ENCODE results near the gene RSAD2.
"Not testable (repeated sequence)": the region's sequence is repeated elsewhere in the genome, so short reads cannot be mapped to it uniquely, and the experiment has no call there.

Gene RSAD2, protein sequence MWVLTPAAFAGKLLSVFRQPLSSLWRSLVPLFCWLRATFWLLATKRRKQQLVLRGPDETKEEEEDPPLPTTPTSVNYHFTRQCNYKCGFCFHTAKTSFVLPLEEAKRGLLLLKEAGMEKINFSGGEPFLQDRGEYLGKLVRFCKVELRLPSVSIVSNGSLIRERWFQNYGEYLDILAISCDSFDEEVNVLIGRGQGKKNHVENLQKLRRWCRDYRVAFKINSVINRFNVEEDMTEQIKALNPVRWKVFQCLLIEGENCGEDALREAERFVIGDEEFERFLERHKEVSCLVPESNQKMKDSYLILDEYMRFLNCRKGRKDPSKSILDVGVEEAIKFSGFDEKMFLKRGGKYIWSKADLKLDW

GRCh38 chr2:6877402-6878304 is at the start of gene RSAD2:
RSAD2 (plus strand) TSS chr2:6877777; CDS start chr2:6877801, 24 bp downstream.
- peak; percentile 64 for DNase-seq

DNA sequence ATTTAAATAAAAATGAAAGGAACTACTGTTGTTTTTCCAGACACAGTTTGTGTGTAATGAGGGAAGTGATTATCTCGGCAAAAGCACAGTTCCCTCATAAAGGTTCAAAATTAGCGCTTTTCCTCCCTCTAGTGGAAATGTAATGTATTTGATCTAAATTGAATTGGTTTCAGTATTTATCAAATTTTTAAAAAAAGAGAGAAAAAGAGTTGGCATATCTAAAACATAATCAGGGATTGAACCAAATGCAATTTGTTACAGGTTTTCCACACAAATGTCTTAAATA is 49.3 kb upstream of the RSAD2 start:
- peak; percentile 17 for DNase-seq

DNA sequence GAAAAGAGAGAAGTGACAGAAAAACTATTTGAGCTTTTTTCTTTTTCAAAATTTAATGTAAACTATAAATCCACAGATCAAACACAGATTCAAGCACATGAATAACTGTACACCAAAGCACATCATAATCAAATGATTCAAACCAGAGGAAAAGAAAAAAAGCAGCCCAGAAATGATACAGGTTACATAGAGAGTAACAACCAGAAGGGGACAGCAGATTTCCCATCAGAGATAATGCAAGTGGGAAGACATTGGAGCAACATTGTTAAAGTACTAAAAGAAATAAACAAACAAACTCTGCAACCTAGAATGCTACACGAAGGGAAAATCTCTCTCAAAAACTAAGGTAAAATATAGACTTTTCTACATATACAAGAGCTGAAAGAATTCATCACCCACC is 46.3 kb upstream of the RSAD2 start:
- DNase-seq: no peak

GRCh38 chr2:6832596-6833299 is 44.8 kb upstream of the RSAD2 start:
- no peak for DNase-seq

GRCh38 chr2:6833300-6833604 is 44.3 kb upstream of the RSAD2 start:
- no peak for DNase-seq

- DNase-seq: no peak
Observed at GRCh38 chr2:6834163-6834562, 43.4 kb upstream of the RSAD2 start.

GRCh38 chr2:6835467-6835866 is 42.1 kb upstream of the RSAD2 start:
- no peak for DNase-seq

DNA sequence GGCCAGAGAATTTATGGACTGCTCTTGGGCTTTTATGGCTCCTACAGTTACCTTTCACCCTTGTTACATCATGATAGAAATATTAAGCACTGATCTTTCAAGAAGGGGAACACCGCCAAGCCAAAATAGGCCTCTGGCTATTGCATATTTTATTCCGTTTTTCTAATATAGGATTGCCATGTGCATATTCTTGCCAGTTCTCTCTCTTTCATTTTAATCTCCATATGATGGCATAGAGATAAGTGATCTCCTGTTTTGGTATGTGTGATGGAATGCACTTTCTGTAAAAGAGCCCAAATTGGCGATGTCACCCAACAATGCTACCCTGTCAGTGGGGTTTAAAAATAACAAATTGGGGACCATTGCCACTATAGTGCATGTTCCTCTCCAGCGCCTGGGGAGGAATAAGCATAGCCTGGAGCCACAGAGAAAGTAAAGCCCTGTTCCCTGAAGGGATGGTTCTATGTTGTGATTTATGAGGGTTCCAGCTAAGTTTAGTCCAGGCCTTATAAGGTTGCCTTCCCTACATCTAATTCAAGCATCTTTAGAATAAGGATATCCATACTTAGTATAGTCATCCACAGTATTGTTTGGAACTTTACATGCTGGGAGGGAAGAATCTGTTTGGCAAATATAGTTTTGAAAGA is 38.8 kb upstream of the RSAD2 start:
- DNase-seq: no peak

- no peak for DNase-seq
Observed at GRCh38 chr2:6841537-6842287, 35.9 kb upstream of the RSAD2 start.

DNA sequence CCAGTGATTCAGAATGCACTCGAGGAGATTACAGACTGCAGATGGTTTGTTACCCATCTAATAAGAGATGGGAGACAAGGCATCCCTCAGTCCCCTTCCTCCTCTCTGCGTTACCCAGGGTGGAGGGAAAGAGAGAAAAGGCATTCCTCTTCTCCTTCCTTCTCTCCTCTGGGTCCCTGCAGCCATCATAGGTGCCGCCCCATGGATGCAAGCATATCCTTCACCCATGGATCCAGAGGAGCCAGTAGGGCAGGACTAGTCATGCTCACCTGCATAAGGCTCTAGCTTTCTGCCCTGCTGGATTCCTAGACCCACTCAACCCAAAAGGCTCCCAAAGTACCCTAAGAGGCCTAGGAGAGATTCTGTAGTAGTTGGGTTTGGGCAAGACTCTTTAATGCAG is 32.3 kb upstream of the RSAD2 start:
- peak; percentile 18 for DNase-seq

DNA sequence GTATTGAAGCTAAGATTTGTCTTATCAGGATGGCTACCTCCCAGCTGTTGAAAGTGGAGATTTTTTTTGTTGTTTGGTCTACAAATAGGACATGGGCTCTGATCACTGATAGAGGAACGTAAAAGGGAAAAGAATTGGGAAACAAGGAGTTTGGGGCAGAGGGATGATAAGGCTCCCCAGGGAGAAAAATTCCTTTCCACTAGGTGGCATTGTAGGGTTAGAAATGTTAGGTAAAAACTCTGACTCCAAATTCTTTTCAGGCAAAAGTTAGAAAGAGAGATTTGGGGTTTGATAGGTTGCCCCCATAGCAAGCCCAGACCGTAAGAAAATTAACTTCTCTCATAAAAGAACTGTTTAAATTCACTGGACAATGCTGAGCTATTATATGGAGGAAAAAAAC is 31.7 kb upstream of the RSAD2 start:
- no peak for DNase-seq

DNA sequence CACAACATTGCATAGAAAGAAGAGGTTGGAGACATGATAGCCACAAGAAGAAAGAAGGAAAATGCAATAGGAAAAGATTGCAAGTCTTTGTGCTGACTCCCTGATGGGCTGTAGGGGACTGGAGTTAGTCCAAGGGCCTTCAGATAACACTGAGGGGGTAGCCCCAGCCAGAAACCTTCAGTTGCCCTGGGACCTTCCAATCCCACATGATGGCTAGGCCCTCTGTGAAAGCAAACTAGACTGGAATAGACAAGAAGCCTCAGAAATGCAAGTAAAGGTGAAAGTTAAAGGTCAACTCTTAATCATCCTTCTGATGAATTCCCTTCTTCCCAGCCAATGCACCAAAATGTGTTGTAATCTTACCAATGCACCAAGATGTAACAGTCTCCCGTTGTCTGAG is 31.0 kb upstream of the RSAD2 start:
- DNase-seq: no peak

- no peak for DNase-seq
Observed at GRCh38 chr2:6846967-6847681, 30.5 kb upstream of the RSAD2 start.

GRCh38 chr2:6852195-6852594 is 25.4 kb upstream of the RSAD2 start:
- no peak for DNase-seq

- no peak for DNase-seq
Observed at GRCh38 chr2:6854416-6854815, 23.2 kb upstream of the RSAD2 start.

DNA sequence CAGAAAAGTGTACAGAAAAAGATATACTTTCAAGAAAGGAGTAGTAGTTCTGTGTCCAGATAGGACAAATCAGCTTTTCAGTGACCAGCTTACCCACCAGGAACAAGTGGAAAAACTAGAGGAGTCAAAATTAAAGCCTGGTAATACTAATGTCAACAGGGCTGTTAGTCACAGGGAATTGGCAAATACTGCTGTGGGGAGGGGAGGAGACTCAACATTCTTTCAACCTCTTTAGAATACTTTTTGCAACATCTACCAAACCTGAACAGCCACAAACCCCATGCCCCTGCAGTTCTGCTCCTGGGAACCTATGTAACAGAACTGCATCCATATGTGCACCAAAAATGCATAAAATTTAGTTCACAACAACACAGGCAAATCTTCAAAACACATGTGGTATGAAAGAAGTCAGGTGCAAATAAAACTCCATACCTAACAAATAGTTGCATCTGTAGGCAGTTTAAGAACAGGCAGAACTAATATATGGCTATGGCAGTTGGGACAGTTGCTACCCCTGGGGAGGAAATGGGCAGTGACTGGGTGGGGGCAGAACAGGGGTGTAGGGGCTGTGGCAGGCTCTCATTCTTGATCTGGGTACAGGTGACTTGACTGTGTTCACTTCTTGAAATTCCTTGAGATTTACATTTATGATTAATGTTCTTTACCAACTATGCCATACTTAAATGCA is 21.6 kb upstream of the RSAD2 start:
- DNase-seq: no peak

- no peak for DNase-seq
Observed at GRCh38 chr2:6856548-6856920, 21.0 kb upstream of the RSAD2 start.

GRCh38 chr2:6858466-6859027 is 19.0 kb upstream of the RSAD2 start:
- DNase-seq: not testable (repeated sequence)

DNA sequence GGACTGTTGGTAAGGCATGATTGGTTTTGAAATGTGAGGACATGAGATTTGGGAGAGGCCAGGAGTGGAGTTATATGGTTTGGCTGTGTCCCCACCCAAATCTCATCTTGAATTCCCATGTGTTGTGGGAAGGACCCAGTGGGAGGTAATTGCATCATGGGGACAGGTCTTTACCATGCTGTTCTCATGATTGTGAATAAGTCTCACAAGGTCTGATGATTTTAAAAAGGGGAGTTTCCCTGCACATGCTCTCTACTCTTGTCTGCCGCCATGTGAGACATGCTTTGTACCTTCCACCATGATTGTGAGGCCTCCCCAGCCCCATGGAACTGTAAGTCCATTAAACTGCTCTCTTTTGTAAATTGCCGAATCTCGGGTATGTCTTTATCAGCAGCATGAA is 17.3 kb upstream of the RSAD2 start:
- no peak for DNase-seq

DNA sequence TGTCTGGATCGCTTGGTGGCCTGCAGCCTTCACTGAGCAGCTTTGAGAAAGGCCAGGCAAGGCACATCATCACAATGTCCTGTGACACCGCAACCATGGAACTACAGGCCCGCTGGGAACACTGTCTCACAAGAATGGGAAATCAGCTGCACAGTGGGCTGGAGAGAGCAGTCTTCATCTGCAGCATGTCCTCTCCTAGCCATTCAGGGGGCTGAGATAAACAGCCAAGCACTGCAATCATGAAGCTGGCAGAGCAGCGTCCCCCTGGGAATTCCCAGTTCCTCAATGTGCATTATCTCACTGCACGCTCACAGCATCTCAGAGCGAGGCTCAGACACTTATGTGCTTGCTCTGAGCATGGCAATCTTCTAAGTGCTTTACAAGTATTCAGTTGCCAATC is 13.8 kb upstream of the RSAD2 start:
- DNase-seq: no peak

DNA sequence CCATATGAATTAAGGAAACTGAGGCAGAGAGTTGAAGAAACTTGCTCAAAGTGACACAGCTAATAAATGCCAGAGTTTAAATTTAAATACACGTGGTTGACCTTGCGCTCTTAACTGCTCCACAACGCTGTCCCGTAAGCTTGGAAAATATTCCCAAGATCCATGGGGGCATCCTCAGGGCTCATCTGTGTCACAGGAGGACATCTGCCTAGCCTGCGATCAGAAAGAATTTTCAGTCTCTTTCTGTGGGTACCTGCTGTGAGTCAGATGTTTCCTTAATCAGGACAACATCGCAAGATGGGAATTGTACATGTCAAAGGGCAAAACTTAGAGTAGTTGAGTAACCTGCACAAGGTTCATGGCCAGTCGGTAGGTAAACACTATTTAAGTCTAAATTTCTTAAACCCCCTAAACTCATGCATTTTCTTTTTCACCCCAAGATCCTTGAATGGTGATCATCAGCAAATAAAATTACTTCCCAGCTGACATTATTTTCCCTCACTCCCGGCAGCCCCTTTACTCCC is 13.3 kb upstream of the RSAD2 start:
- no peak for DNase-seq

All from CD4-positive, alpha-beta T cell treated with Interleukin-10 for 1 hour (primary cell).